ENCODE data around the gene DIAPH2.

DNA sequence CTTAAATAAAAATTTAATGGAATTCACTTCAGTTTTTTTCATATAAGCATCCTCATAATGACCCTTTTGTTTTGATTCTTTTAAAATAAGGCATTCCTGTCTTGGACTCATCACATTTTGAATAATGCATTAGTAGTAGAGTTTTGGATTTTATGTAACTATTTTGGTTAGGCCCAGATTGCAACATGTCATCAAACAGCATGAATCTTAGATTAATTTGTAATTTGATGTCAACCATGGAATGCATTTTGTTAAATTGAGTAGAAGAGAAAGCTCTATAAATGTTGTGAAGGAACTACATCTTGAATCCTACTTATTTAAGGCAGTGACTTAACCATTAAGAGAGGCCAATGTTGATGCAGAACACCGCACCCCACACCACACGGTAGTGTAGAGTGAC lies 3.1 kb downstream of the DIAPH2 start:
- TF ChIP-seq POLR2A (IDR thresholded peaks at IDR 0.05) (no peak), POLR2AphosphoS5 (IDR thresholded peaks at IDR 0.05) (no peak)
- TF ChIP-seq, protein P1, sequence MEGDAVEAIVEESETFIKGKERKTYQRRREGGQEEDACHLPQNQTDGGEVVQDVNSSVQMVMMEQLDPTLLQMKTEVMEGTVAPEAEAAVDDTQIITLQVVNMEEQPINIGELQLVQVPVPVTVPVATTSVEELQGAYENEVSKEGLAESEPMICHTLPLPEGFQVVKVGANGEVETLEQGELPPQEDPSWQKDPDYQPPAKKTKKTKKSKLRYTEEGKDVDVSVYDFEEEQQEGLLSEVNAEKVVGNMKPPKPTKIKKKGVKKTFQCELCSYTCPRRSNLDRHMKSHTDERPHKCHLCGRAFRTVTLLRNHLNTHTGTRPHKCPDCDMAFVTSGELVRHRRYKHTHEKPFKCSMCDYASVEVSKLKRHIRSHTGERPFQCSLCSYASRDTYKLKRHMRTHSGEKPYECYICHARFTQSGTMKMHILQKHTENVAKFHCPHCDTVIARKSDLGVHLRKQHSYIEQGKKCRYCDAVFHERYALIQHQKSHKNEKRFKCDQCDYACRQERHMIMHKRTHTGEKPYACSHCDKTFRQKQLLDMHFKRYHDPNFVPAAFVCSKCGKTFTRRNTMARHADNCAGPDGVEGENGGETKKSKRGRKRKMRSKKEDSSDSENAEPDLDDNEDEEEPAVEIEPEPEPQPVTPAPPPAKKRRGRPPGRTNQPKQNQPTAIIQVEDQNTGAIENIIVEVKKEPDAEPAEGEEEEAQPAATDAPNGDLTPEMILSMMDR (IDR thresholded peaks at IDR 0.05 in 8 of 11, conservative IDR thresholded peaks at IDR 0.05 in 3 of 11): no peak

Measured in spleen (tissue), 7 donors.